ENCODE results near the gene RIPK1.

RIPK1 gene

DNA sequence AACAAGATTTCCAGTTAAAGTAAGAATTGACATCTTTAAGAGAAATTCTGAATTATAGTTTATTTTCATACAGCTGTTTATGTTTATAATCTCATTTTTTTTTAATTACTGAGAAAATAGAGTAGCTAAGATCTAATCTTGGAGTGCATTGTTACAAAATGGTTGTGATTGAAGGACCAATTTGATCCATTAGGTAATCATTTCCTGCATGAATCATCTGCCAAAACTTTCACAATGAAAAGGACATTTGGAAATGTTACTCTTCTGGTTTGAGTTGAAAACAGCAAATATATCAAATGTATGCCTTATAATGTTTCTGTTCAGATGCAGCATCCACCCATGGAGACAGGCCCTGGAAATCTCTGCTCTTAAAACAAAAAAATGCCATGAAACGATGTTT, 70.0 kb downstream of the RIPK1 start:
- no peak for ATAC-seq (ENCODE audit: insufficient read depth, low read depth)
- H3K27ac ChIP-seq (ENCODE audit: low read length), result no peak overlapping the region
- no peak overlapping the region for H3K4me3 ChIP-seq (ENCODE audit: low read depth in 1 of 2, low read length in 2 of 2)
- no peaks in the 10 kb centered on the region for H3K27me3 ChIP-seq (ENCODE audit: insufficient read depth, low read length, poor library complexity)
- no peaks in the 10 kb centered on the region for H3K4me1 ChIP-seq (ENCODE audit: insufficient read depth, low read length)
- H4K20me1 ChIP-seq (ENCODE audit: insufficient read depth, low read length), result no peaks in the 10 kb centered on the region
- DNase-seq, result no peak
- H3K9me3 ChIP-seq (ENCODE audit: insufficient read depth, low read length, severe bottlenecking), result no peaks in the 10 kb centered on the region
- H2AFZ ChIP-seq (ENCODE audit: low read depth, low read length), result no peak overlapping the region
- H3K4me2 ChIP-seq (ENCODE audit: insufficient read depth, low read length), result no peak overlapping the region
- no peak overlapping the region for H3K9ac ChIP-seq (ENCODE audit: low read depth, low read length)
- TF ChIP-seq, protein P1, sequence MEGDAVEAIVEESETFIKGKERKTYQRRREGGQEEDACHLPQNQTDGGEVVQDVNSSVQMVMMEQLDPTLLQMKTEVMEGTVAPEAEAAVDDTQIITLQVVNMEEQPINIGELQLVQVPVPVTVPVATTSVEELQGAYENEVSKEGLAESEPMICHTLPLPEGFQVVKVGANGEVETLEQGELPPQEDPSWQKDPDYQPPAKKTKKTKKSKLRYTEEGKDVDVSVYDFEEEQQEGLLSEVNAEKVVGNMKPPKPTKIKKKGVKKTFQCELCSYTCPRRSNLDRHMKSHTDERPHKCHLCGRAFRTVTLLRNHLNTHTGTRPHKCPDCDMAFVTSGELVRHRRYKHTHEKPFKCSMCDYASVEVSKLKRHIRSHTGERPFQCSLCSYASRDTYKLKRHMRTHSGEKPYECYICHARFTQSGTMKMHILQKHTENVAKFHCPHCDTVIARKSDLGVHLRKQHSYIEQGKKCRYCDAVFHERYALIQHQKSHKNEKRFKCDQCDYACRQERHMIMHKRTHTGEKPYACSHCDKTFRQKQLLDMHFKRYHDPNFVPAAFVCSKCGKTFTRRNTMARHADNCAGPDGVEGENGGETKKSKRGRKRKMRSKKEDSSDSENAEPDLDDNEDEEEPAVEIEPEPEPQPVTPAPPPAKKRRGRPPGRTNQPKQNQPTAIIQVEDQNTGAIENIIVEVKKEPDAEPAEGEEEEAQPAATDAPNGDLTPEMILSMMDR (IDR thresholded peaks at IDR 0.05; ENCODE audit: borderline replicate concordance, extremely low read depth, low read length, poor library complexity, severe bottlenecking), result no peak
- no peak for TF ChIP-seq EZH2 (IDR thresholded peaks at IDR 0.05; ENCODE audit: borderline replicate concordance, low read depth, low read length, severe bottlenecking)
- H3K36me3 ChIP-seq (ENCODE audit: insufficient read depth, low read length), result peaks cover 34% of the 10 kb centered on the region
- H3K79me2 ChIP-seq (ENCODE audit: insufficient read depth, low read length), result no peaks in the 10 kb centered on the region

DNA sequence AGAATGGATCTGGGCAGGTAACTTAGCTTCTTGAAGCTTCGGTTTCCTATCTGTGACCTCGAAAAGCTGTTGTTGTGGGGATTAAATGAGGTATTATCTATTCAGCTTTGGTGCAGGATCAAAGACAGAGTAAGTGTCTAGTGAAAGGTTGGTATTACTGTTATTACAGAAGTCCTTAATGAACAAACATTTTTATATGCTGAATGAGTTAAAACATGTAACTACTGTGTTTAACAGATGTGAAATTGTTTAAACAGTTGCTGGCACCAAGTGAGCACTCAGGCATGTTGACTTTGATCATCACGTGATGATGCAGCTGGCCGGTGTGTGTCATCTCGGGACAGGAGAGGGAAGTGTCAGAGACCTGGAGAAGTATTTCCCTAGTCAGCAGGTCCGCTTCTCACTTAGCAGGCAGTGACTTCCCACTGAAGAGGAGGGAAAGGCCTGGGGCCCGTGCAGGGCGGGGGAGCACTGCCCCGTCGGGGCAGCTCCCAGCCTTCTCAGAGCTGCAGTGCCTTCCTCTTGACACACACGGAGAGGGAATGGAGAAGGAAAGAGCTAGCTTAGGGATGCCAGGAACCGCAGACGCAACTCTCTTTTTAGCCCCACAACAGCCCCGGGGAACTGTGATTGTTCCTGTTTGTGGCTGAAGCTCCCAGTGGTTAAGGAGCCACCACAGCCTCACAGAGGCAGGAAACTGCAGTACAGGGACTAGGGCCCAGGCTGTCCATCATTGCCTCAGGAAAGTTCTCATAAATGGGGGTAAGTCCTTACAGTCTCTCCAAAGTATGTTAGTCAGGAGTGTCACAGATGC, 71.0 kb downstream of the RIPK1 start:
- H3K79me2 ChIP-seq (ENCODE audit: insufficient read depth, low read length), result no peaks in the 10 kb centered on the region
- peaks cover 34% of the 10 kb centered on the region for H3K36me3 ChIP-seq (ENCODE audit: insufficient read depth, low read length)
- H3K9me3 ChIP-seq (ENCODE audit: insufficient read depth, low read length, severe bottlenecking), result no peaks in the 10 kb centered on the region
- no peaks in the 10 kb centered on the region for H4K20me1 ChIP-seq (ENCODE audit: insufficient read depth, low read length)
- no peak overlapping the region for H3K27ac ChIP-seq (ENCODE audit: low read length)
- no peak overlapping the region for H3K4me3 ChIP-seq (ENCODE audit: low read depth in 1 of 2, low read length in 2 of 2)
- H2AFZ ChIP-seq (ENCODE audit: low read depth, low read length), result no peak overlapping the region
- TF ChIP-seq, protein P1 (IDR thresholded peaks at IDR 0.05; ENCODE audit: borderline replicate concordance, extremely low read depth, low read length, poor library complexity, severe bottlenecking), result no peak
- TF ChIP-seq EZH2 (IDR thresholded peaks at IDR 0.05; ENCODE audit: borderline replicate concordance, low read depth, low read length, severe bottlenecking), result no peak
- H3K27me3 ChIP-seq (ENCODE audit: insufficient read depth, low read length, poor library complexity), result no peaks in the 10 kb centered on the region
- no peak overlapping the region for H3K9ac ChIP-seq (ENCODE audit: low read depth, low read length)
- H3K4me1 ChIP-seq (ENCODE audit: insufficient read depth, low read length), result no peaks in the 10 kb centered on the region
- no peak overlapping the region for H3K4me2 ChIP-seq (ENCODE audit: insufficient read depth, low read length)
- no peak; the same call in 2 of the 3 replicates for ATAC-seq (ENCODE audit: insufficient read depth, low read depth)
- no peak for DNase-seq

DNA sequence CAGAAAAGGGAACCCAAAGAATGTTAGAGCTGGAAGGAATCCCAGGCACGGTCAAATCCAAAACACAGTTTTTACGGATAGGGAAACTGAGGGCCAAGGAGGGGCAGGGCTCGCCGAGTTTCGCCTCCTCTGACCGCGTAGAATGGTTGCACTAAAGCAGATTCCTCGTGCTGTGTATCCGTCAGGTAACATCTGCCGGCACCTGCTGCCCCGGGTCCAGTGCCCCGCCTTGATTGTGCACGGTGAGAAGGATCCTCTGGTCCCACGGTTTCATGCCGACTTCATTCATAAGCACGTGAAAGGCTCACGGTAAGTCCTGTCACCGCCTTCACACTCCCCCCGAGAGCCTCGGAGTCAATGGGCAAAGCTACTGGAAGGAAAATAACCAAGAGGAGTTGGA, 71.9 kb downstream of the RIPK1 start:
- H3K27me3 ChIP-seq (ENCODE audit: insufficient read depth, low read length, poor library complexity), result no peaks in the 10 kb centered on the region
- H3K36me3 ChIP-seq (ENCODE audit: insufficient read depth, low read length), result peaks cover 34% of the 10 kb centered on the region
- no peaks in the 10 kb centered on the region for H3K79me2 ChIP-seq (ENCODE audit: insufficient read depth, low read length)
- H3K4me1 ChIP-seq (ENCODE audit: insufficient read depth, low read length), result no peaks in the 10 kb centered on the region
- no peak overlapping the region for H3K27ac ChIP-seq (ENCODE audit: low read length)
- H3K9ac ChIP-seq (ENCODE audit: low read depth, low read length), result no peak overlapping the region
- no peak for TF ChIP-seq EZH2 (IDR thresholded peaks at IDR 0.05; ENCODE audit: borderline replicate concordance, low read depth, low read length, severe bottlenecking)
- TF ChIP-seq, protein P1 (IDR thresholded peaks at IDR 0.05; ENCODE audit: borderline replicate concordance, extremely low read depth, low read length, poor library complexity, severe bottlenecking), result no peak
- no peak overlapping the region for H2AFZ ChIP-seq (ENCODE audit: low read depth, low read length)
- no peak for DNase-seq
- ATAC-seq (ENCODE audit: insufficient read depth, low read depth), result no peak
- no peak overlapping the region for H3K4me2 ChIP-seq (ENCODE audit: insufficient read depth, low read length)
- no peaks in the 10 kb centered on the region for H3K9me3 ChIP-seq (ENCODE audit: insufficient read depth, low read length, severe bottlenecking)
- no peaks in the 10 kb centered on the region for H4K20me1 ChIP-seq (ENCODE audit: insufficient read depth, low read length)
- H3K4me3 ChIP-seq (ENCODE audit: low read depth in 1 of 2, low read length in 2 of 2), result no peak overlapping the region
